Astrocyte of the hippocampus (primary cell): ENCODE data around the gene CCBE1.
"Not testable (repeated sequence)": the region's sequence is repeated elsewhere in the genome, so short reads cannot be mapped to it uniquely, and the experiment has no call there.

ENCODE experiments used
- DNase-seq: peaks from one replicate; pipeline ENCODE4 v3.0.0; 2011; ENCODE audit warnings: low read depth, low spot score

The CCBE1 gene

GRCh38 chr18:59657012-59657411 is 40.2 kb downstream of the CCBE1 start:
- no peak for DNase-seq

GRCh38 chr18:59656373-59656887 is 40.8 kb downstream of the CCBE1 start:
- no peak for DNase-seq

GRCh38 chr18:59655676-59656075 is 41.5 kb downstream of the CCBE1 start:
- no peak for DNase-seq

GRCh38 chr18:59651071-59651470 is 46.2 kb downstream of the CCBE1 start:
- DNase-seq = no peak

- DNase-seq = peak; percentile 51
These were observed 46.9 kb downstream of the CCBE1 start for GRCh38 chr18:59650266-59650820.

- DNase-seq = no peak
These were observed 47.6 kb downstream of the CCBE1 start for GRCh38 chr18:59649591-59649990.

- DNase-seq = not testable (repeated sequence)
These were observed 48.8 kb downstream of the CCBE1 start for GRCh38 chr18:59648469-59648868.

- DNase-seq = no peak
These were observed 50.3 kb downstream of the CCBE1 start for GRCh38 chr18:59646963-59647307.

- no peak for DNase-seq
These were observed 50.8 kb downstream of the CCBE1 start for GRCh38 chr18:59646228-59646962.

GRCh38 chr18:59643740-59644139 is 53.5 kb downstream of the CCBE1 start:
- no peak for DNase-seq

GRCh38 chr18:59640721-59641120 is 56.5 kb downstream of the CCBE1 start:
- DNase-seq = no peak

GRCh38 chr18:59639821-59640220 is 57.4 kb downstream of the CCBE1 start:
- no peak for DNase-seq

- no peak for DNase-seq
These were observed 58.1 kb downstream of the CCBE1 start for GRCh38 chr18:59639136-59639535.

GRCh38 chr18:59633961-59634485 is 63.2 kb downstream of the CCBE1 start:
- DNase-seq = no peak

- no peak for DNase-seq
These were observed 63.9 kb downstream of the CCBE1 start for GRCh38 chr18:59633317-59633716.

- peak; percentile 50 for DNase-seq
These were observed 65.5 kb downstream of the CCBE1 start for GRCh38 chr18:59631583-59632181.

GRCh38 chr18:59629894-59630293 is 67.3 kb downstream of the CCBE1 start:
- DNase-seq = no peak

- DNase-seq = no peak
These were observed 68.2 kb downstream of the CCBE1 start for GRCh38 chr18:59628995-59629394.

GRCh38 chr18:59627414-59627813 is 69.8 kb downstream of the CCBE1 start:
- no peak for DNase-seq

GRCh38 chr18:59624369-59624765 is 72.9 kb downstream of the CCBE1 start:
- DNase-seq = no peak

GRCh38 chr18:59623456-59624368 is 73.5 kb downstream of the CCBE1 start:
- peak; percentile 24 for DNase-seq

- no peak for DNase-seq
These were observed 76.2 kb downstream of the CCBE1 start for GRCh38 chr18:59621027-59621426.
